ENCODE results near the gene PFKL.

PFKL gene

GRCh38 chr21:44318489-44319285 is 18.8 kb downstream of the PFKL start:
- H4K20me1 ChIP-seq (ENCODE audit: insufficient read depth, low read length) = no peaks in the 10 kb centered on the region
- no peaks in the 10 kb centered on the region for H3F3A ChIP-seq (ENCODE audit: insufficient read depth, low read length)
- no peaks in the 10 kb centered on the region for H3K79me2 ChIP-seq (ENCODE audit: low read length)
- H2AFZ ChIP-seq (ENCODE audit: low read length) = no peak overlapping the region
- no peaks in the 10 kb centered on the region for H3K36me3 ChIP-seq (replicated peaks; ENCODE audit: insufficient read depth, low read length)
- no peak overlapping the region for H3K4me2 ChIP-seq (ENCODE audit: low read depth, low read length)
- no peak for TF ChIP-seq EZH2 (optimal IDR thresholded peaks at IDR 0.05; ENCODE audit: low read depth, low read length)
- no peak for TF ChIP-seq CTCF (IDR thresholded peaks at IDR 0.05; ENCODE audit: low read length)
- TF ChIP-seq EZH2phosphoT487 (IDR thresholded peaks at IDR 0.05; ENCODE audit: low read length) = no peak
- H3K9ac ChIP-seq (ENCODE audit: low read length) = no peak overlapping the region
- H3K9me2 ChIP-seq (replicated peaks; ENCODE audit: insufficient read depth, low read length) = no peaks in the 10 kb centered on the region
- H3K4me1 ChIP-seq (ENCODE audit: low read length) = no peaks in the 10 kb centered on the region
- H3K9me3 ChIP-seq (replicated peaks; ENCODE audit: insufficient read depth, low read length) = no peaks in the 10 kb centered on the region
- no peak overlapping the region for H3K27ac ChIP-seq (ENCODE audit: low read length)
- DNase-seq = no peak
- H3K27me3 ChIP-seq (replicated peaks; ENCODE audit: insufficient read depth, low read length) = no peaks in the 10 kb centered on the region
- no peak overlapping the region for H3K4me3 ChIP-seq (ENCODE audit: low read length)

GRCh38 chr21:44319407-44320065 is 19.7 kb downstream of the PFKL start:
- Histone ChIP-seq H3K9ac (ENCODE audit: low read length) (no peak overlapping the region), H3K27me3 (replicated peaks; ENCODE audit: insufficient read depth, low read length) (no peaks in the 10 kb centered on the region), H3K36me3 (replicated peaks; ENCODE audit: insufficient read depth, low read length) (no peaks in the 10 kb centered on the region; the same call in 1 of the 2 replicates), H3K4me1 (ENCODE audit: low read length) (no peaks in the 10 kb centered on the region), H3K27ac (ENCODE audit: low read length) (no peak overlapping the region), H3K79me2 (ENCODE audit: low read length) (no peaks in the 10 kb centered on the region), H3K9me3 (replicated peaks; ENCODE audit: insufficient read depth, low read length) (no peaks in the 10 kb centered on the region), H3K9me2 (replicated peaks; ENCODE audit: insufficient read depth, low read length) (no peaks in the 10 kb centered on the region), H4K20me1 (ENCODE audit: insufficient read depth, low read length) (no peaks in the 10 kb centered on the region), H2AFZ (ENCODE audit: low read length) (no peak overlapping the region), H3K4me2 (ENCODE audit: low read depth, low read length) (no peak overlapping the region), H3K4me3 (ENCODE audit: low read length) (no peak overlapping the region), H3F3A (ENCODE audit: insufficient read depth, low read length) (no peaks in the 10 kb centered on the region)
- DNase-seq = no peak
- TF ChIP-seq CTCF (IDR thresholded peaks at IDR 0.05; ENCODE audit: low read length) (no peak), EZH2 (optimal IDR thresholded peaks at IDR 0.05; ENCODE audit: low read depth, low read length) (no peak)

- no peaks in the 10 kb centered on the region for H3K27me3 ChIP-seq (replicated peaks; ENCODE audit: insufficient read depth, low read length)
- no peak overlapping the region for H2AFZ ChIP-seq (ENCODE audit: low read length)
- no peaks in the 10 kb centered on the region for H4K20me1 ChIP-seq (ENCODE audit: insufficient read depth, low read length)
- no peaks in the 10 kb centered on the region for H3K9me2 ChIP-seq (replicated peaks; ENCODE audit: insufficient read depth, low read length)
- H3K36me3 ChIP-seq (replicated peaks; ENCODE audit: insufficient read depth, low read length) = no peaks in the 10 kb centered on the region; the same call in 1 of the 2 replicates
- no peaks in the 10 kb centered on the region for H3F3A ChIP-seq (ENCODE audit: insufficient read depth, low read length)
- H3K9me3 ChIP-seq (replicated peaks; ENCODE audit: insufficient read depth, low read length) = no peaks in the 10 kb centered on the region
- H3K4me2 ChIP-seq (ENCODE audit: low read depth, low read length) = no peak overlapping the region
- no peak overlapping the region for H3K27ac ChIP-seq (ENCODE audit: low read length)
- TF ChIP-seq EZH2 (optimal IDR thresholded peaks at IDR 0.05; ENCODE audit: low read depth, low read length) (no peak), CTCF (IDR thresholded peaks at IDR 0.05; ENCODE audit: low read length) (no peak), EZH2phosphoT487 (IDR thresholded peaks at IDR 0.05; ENCODE audit: low read length) (no peak)
- no peak for DNase-seq
- H3K79me2 ChIP-seq (ENCODE audit: low read length) = no peaks in the 10 kb centered on the region
- H3K4me3 ChIP-seq (ENCODE audit: low read length) = no peak overlapping the region
- no peak overlapping the region for H3K9ac ChIP-seq (ENCODE audit: low read length)
- H3K4me1 ChIP-seq (ENCODE audit: low read length) = no peaks in the 10 kb centered on the region
These were observed 21.0 kb downstream of the PFKL start for GRCh38 chr21:44320847-44321246.

Measured in MM.1S (cell line).